DND-41 (cell line): ENCODE data around the gene ASIC3.

Source experiments
- EZH2 ChIP-seq: IDR thresholded peaks from 3 replicates; pipeline ENCODE4 v1.6.1; 2012; ENCODE audit warnings: borderline replicate concordance, low read depth, mild to moderate bottlenecking, moderate library complexity, low read length, inconsistent platforms; ENCODE audit not compliant: severe bottlenecking
- TF ChIP-seq, protein P1 (sequence below): IDR thresholded peaks from 2 replicates; pipeline ENCODE4 v1.5.1; 2012; ENCODE audit warnings: borderline replicate concordance, low read length, moderate library complexity, mild to moderate bottlenecking; ENCODE audit not compliant: poor library complexity, severe bottlenecking; ENCODE audit errors: extremely low read depth

- TF ChIP-seq, protein P1, sequence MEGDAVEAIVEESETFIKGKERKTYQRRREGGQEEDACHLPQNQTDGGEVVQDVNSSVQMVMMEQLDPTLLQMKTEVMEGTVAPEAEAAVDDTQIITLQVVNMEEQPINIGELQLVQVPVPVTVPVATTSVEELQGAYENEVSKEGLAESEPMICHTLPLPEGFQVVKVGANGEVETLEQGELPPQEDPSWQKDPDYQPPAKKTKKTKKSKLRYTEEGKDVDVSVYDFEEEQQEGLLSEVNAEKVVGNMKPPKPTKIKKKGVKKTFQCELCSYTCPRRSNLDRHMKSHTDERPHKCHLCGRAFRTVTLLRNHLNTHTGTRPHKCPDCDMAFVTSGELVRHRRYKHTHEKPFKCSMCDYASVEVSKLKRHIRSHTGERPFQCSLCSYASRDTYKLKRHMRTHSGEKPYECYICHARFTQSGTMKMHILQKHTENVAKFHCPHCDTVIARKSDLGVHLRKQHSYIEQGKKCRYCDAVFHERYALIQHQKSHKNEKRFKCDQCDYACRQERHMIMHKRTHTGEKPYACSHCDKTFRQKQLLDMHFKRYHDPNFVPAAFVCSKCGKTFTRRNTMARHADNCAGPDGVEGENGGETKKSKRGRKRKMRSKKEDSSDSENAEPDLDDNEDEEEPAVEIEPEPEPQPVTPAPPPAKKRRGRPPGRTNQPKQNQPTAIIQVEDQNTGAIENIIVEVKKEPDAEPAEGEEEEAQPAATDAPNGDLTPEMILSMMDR = no peak
- TF ChIP-seq EZH2 = no peak
These were observed 1.4 kb upstream of the ASIC3 start for GRCh38 chr7:151046603-151047573.
